CD8-positive, alpha-beta memory T cell (primary cell): ENCODE data around the gene LRRC4B. TPM values are rescaled to one million over a fixed set of nuclear protein-coding genes. Genes with fewer than 3 reads are reported as not detected.
A peak's percentile ranks its signal among the peaks of the same experiment; 100 is the strongest.

Experiments
- CTCF ChIA-PET: fragments of 350-600 bp; sonication (Branson Sonifier 250); formaldehyde crosslinking; loops from one replicate; lab custom pipeline; 2021; ENCODE audit warnings: antibody characterized with exemption; lab: Charles Lee
- POLR2A ChIA-PET: fragments of 350-600 bp; sonication (Branson Sonifier 250); formaldehyde crosslinking; loops from one replicate; lab custom pipeline; 2021; ENCODE audit warnings: antibody characterized with exemption; lab: Charles Lee
- DNase-seq, 5 donors: peaks; one replicate each; pipeline versions ENCODE4 v3.0.0 to v3.0.0-alpha.2; 2020 to 2022; ENCODE audit warnings: mixed read lengths in 1 of 5
- H3K27ac ChIP-seq: one replicate; pipeline ENCODE4 v1.7.0; 2013; ENCODE audit warnings: low read depth, mild to moderate bottlenecking, low read length, moderate library complexity
- H3K27me3 ChIP-seq: 2 replicates; pipeline ENCODE4 v1.7.0; 2013; ENCODE audit warnings: low read length, mild to moderate bottlenecking; ENCODE audit not compliant: insufficient read depth, poor library complexity, severe bottlenecking
- H3K36me3 ChIP-seq: 2 replicates; pipeline ENCODE4 v1.7.0; 2013; ENCODE audit warnings: mild to moderate bottlenecking, low read length, moderate library complexity; ENCODE audit not compliant: insufficient read depth
- H3K4me1 ChIP-seq: 2 replicates; pipeline ENCODE4 v1.7.0; 2013; ENCODE audit warnings: mild to moderate bottlenecking, low read length, moderate library complexity; ENCODE audit not compliant: insufficient read depth
- H3K4me3 ChIP-seq: 2 replicates; pipeline ENCODE4 v1.7.0; 2013; ENCODE audit warnings: mild to moderate bottlenecking, low read length
- H3K9me3 ChIP-seq: 2 replicates; pipeline ENCODE4 v1.7.0; 2013; ENCODE audit warnings: mild to moderate bottlenecking, low read length
- H3K27ac Mint-ChIP-seq, 8 donors: one replicate each; pipeline ENCODE4 v1.8.0; 2020 to 2021; ENCODE audit warnings: mixed read lengths in 8 of 8, mild to moderate bottlenecking in 6 of 8, inconsistent platforms in 3 of 8, moderate library complexity in 3 of 8
- H3K27me3 Mint-ChIP-seq, 2 donors: one replicate each; pipeline ENCODE4 v1.8.0; 2020 to 2021; ENCODE audit warnings: mixed read lengths in 2 of 2, mild to moderate bottlenecking in 1 of 2, moderate library complexity in 1 of 2
- H3K36me3 Mint-ChIP-seq, 3 donors: one replicate each; pipeline ENCODE4 v1.8.0; 2020 to 2021; ENCODE audit warnings: mixed read lengths in 3 of 3, inconsistent platforms in 1 of 3, mild to moderate bottlenecking in 1 of 3
- H3K4me1 Mint-ChIP-seq, 3 donors: one replicate each; pipeline ENCODE4 v1.8.0; 2020 to 2021; ENCODE audit warnings: mixed read lengths in 3 of 3, inconsistent platforms in 1 of 3, mild to moderate bottlenecking in 1 of 3
- H3K4me3 Mint-ChIP-seq, 7 donors: one replicate each; pipeline ENCODE4 v1.8.0; 2020 to 2021; ENCODE audit warnings: mixed read lengths in 7 of 7, mild to moderate bottlenecking in 6 of 7, moderate library complexity in 4 of 7, inconsistent platforms in 2 of 7
- H3K9me3 Mint-ChIP-seq, 5 donors: one replicate each; pipeline ENCODE4 v1.8.0; 2020 to 2022; ENCODE audit warnings: mixed read lengths in 5 of 5, mild to moderate bottlenecking in 3 of 5, moderate library complexity in 2 of 5, inconsistent platforms in 1 of 5
- polyA plus RNA-seq: library from polyadenylated mRNA; unstranded; fragments of 300-500 nt; fragmentation: Illumina TruSeq; gene quantifications from one replicate; pipeline ENCODE4 v1.2.3, GENCODE V29; 2021
- total RNA-seq, 2 experiments: library from RNA; stranded (reverse); gene quantifications; one replicate each; pipeline ENCODE4 v1.2.3, GENCODE V29; 2021

Gene LRRC4B
- total and polyA plus RNA-seq, 3 experiments from 2014 or later: not detected

GRCh38 chr19:50552540-50552939, 15.7 kb downstream of the LRRC4B start:
- ChIA-PET POLR2A (no interaction called here), CTCF (no interaction called here)
- Mint-ChIP-seq H3K4me1 (peaks cover 4 to 22% (median 8%) of the 10 kb centered on the region in 3 donors), H3K36me3 (no peaks in the 10 kb centered on the region), H3K27me3 (peaks cover 38 to 71% of the 10 kb centered on the region in 2 donors), H3K4me3 (no peak overlapping the region), H3K27ac (no peak overlapping the region), H3K9me3 (peaks cover 0 to 3% (median 0%) of the 10 kb centered on the region in 5 donors)
- DNase-seq: no peak
- H3K4me3 ChIP-seq: no peak overlapping the region
- no peaks in the 10 kb centered on the region for H3K36me3 ChIP-seq
- H3K27ac ChIP-seq: no peak overlapping the region
- H3K27me3 ChIP-seq: peaks cover 22% of the 10 kb centered on the region
- no peaks in the 10 kb centered on the region for H3K9me3 ChIP-seq
- peaks cover 8% of the 10 kb centered on the region for H3K4me1 ChIP-seq

- ChIA-PET CTCF (no interaction called here), POLR2A (no interaction called here)
- Mint-ChIP-seq H3K9me3 (peaks cover 0 to 3% (median 0%) of the 10 kb centered on the region in 5 donors), H3K4me3 (no peak overlapping the region), H3K36me3 (no peaks in the 10 kb centered on the region), H3K27me3 (peaks cover 32 to 69% of the 10 kb centered on the region in 2 donors), H3K4me1 (peaks cover 4 to 22% (median 8%) of the 10 kb centered on the region in 3 donors), H3K27ac (no peak overlapping the region)
- Histone ChIP-seq H3K4me3 (no peak overlapping the region), H3K9me3 (no peaks in the 10 kb centered on the region), H3K27me3 (peaks cover 22% of the 10 kb centered on the region), H3K4me1 (peaks cover 8% of the 10 kb centered on the region), H3K36me3 (no peaks in the 10 kb centered on the region), H3K27ac (no peak overlapping the region)
- no peak for DNase-seq
Observed at GRCh38 chr19:50551715-50552187, 16.5 kb downstream of the LRRC4B start.

- peaks cover 22% of the 10 kb centered on the region for H3K27me3 ChIP-seq
- no peak for DNase-seq
- Mint-ChIP-seq H3K27me3 (peaks cover 28 to 63% of the 10 kb centered on the region in 2 donors), H3K9me3 (peaks cover 0 to 3% (median 0%) of the 10 kb centered on the region in 5 donors), H3K4me1 (peaks cover 0 to 17% (median 4%) of the 10 kb centered on the region in 3 donors), H3K4me3 (no peak overlapping the region), H3K36me3 (no peaks in the 10 kb centered on the region), H3K27ac (peak overlapping the region in 1 of 8 donors; percentile 74)
- H3K4me1 ChIP-seq: peaks cover 4% of the 10 kb centered on the region
- no peaks in the 10 kb centered on the region for H3K36me3 ChIP-seq
- ChIA-PET CTCF (no interaction called here), POLR2A (no interaction called here)
- no peaks in the 10 kb centered on the region for H3K9me3 ChIP-seq
- H3K27ac ChIP-seq: no peak overlapping the region
- H3K4me3 ChIP-seq: no peak overlapping the region
Observed at GRCh38 chr19:50551034-50551714, 17.1 kb downstream of the LRRC4B start.

DNA sequence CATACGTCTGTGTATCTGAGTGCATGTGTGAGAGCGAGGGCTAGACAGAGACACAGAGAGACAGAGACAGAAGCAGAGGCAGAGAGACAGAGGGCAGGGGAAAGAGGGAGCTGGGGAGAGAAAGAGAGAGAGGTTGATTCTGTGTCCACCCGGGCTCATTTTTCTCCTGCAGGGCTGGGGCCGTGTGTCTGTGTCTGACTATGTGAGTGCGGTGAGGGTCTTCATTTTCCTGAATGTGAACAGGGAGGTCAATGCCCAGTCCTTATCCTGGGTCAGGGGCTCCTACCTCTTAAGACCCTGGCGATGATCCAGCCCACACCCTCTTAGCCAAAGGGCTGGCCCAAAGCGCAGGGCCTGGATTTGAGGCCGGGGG, 17.7 kb downstream of the LRRC4B start:
- Mint-ChIP-seq H3K36me3 (no peaks in the 10 kb centered on the region), H3K4me1 (peaks cover 0 to 11% (median 4%) of the 10 kb centered on the region in 3 donors), H3K27ac (peak overlapping the region in 1 of 8 donors; percentile 36), H3K9me3 (peaks cover 0 to 3% (median 0%) of the 10 kb centered on the region in 5 donors), H3K4me3 (no peak overlapping the region), H3K27me3 (peaks cover 25 to 59% of the 10 kb centered on the region in 2 donors)
- H3K4me3 ChIP-seq: no peak overlapping the region
- peaks cover 18% of the 10 kb centered on the region for H3K27me3 ChIP-seq
- CTCF ChIA-PET: no interaction called here
- no peaks in the 10 kb centered on the region for H3K9me3 ChIP-seq
- POLR2A ChIA-PET: no interaction called here
- H3K36me3 ChIP-seq: no peaks in the 10 kb centered on the region
- no peaks in the 10 kb centered on the region for H3K4me1 ChIP-seq
- no peak overlapping the region for H3K27ac ChIP-seq
- DNase-seq: no peak

DNA sequence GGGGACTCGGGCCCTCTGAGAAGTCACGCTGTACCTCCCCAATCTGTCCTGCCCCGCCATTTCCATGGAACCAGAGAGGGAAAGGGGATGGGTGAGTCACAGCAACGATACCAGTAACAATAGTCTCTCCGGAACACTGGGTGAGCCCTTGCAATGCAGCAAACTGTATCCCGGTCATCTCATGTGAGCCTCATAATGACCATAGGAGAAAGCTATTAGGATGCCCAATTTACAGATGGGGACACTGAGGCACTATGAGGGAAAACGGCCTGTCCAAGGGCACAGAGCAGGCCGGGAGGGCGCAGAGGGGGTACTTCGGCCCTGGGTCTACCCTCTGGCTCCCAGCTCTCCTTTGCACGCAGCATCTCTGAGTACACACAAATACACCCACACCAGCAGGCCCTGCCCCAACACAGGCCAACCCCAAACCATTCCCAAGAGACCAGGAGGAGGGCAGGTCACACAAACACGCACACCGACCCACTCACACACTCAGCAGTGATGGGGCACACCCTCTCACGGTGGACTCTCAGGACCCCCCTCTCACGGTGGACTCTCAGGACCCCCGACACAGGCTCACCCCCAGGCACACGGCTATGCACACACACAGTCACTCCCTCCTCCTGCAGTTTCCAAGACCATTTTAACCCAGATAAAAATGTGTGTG, 18.2 kb downstream of the LRRC4B start:
- Histone ChIP-seq H3K4me1 (no peaks in the 10 kb centered on the region), H3K27ac (no peak overlapping the region), H3K36me3 (no peaks in the 10 kb centered on the region), H3K4me3 (no peak overlapping the region), H3K27me3 (peaks cover 17% of the 10 kb centered on the region), H3K9me3 (no peaks in the 10 kb centered on the region)
- CTCF ChIA-PET: no interaction called here
- peaks cover 21 to 54% of the 10 kb centered on the region in 2 donors for H3K27me3 Mint-ChIP-seq
- H3K27ac Mint-ChIP-seq: peak overlapping the region in 1 of 8 donors; percentile 52
- POLR2A ChIA-PET: no interaction called here
- H3K4me1 Mint-ChIP-seq: peaks cover 0 to 6% (median 4%) of the 10 kb centered on the region in 3 donors
- no peak overlapping the region for H3K4me3 Mint-ChIP-seq
- no peaks in the 10 kb centered on the region for H3K36me3 Mint-ChIP-seq
- DNase-seq: no peak
- peaks cover 0 to 3% (median 0%) of the 10 kb centered on the region in 5 donors for H3K9me3 Mint-ChIP-seq

DNA sequence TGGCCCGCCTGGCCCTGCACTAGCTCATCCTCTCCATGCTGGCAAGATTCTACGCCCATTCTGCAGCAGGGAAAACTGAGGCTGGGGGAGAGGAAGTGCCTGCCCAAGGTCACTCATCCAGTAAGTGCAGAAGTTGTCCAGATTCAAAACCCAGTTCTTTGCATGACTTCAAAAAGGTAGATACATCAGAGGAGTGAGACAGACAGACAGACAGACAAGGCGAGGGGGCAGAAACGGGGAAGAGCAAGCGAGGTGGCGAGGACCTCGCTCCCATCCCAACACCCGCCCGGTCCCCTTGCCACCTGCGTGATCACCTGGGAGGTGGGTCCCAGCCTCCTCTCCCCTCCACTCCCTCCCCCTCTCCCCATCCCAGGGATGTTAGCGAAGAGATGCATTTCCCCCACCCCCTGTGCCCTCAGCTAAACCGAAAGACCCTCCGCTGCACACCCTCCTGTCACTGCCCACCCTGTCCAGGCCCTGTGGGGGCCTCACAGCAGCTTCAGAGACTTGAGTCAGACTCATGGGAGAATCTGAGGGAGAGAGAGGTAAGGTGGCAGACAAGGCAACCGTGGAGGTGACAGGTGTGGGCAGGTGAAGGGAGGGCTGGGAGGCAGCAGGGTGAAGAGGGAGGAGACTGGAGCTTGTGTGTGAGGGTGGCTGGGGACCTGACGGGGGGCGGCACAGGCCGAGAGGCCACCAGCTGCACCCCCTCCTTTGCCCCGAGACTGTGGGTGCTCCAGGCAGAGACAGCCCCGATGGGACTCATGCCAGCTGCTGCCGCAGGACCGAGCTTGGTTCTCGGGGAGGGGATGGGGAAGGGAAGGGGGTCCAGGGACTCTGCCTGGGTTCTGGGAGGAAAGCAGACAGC, 18.9 kb downstream of the LRRC4B start:
- CTCF ChIA-PET: no interaction called here
- no peak for DNase-seq

DNA sequence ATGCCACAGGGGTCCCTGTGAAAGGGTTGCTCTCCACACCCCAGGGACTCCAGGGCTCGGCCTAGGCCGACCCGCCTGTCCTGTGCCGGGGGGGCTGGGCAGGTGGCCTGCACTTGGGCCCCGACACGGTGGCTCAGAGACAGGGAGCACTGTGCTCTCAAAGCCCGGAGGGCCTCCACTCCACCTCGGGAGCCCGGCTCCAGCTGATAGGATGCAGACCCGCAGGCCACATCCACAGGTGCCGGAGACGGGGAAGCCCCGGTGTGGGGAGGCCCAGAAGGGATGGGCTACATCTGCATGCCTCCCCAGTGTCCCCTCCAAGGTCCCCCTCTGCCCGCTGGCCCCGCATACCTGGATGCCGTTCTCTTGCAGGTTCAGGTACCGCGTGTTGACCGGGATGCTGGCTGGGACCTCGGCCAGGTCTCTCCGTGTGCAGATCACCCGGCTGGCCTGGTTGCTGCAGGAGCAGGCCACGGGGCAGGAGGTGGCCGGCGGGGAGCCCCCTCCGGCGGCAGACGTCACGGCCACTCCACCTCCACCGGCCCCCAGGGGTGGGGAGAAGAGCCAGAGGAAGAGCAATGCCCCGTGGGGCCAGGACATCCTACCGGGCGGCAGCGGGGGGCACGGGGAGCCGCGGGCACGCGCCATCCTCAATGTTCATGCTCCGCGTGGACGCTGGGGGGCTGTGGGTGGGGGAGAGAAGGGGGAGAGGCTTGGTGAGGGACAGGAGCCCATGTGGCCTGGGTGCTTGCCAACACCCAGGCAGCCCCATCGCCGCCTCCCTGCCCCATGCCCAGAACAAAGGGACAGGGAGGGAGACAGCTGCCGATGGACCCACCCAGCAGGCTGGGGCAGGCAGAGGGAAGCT, 19.8 kb downstream of the LRRC4B start:
- ChIA-PET CTCF (interaction anchor here (1.4 kb wide), 1 partner anchor 8 kb away, joined by 6 read pairs; no protein-coding TSS in a partner anchor), POLR2A (no interaction called here)
- H3K4me3 Mint-ChIP-seq: no peak overlapping the region
- Histone ChIP-seq H3K4me3 (no peak overlapping the region), H3K9me3 (no peaks in the 10 kb centered on the region), H3K36me3 (no peaks in the 10 kb centered on the region), H3K27ac (no peak overlapping the region), H3K4me1 (no peaks in the 10 kb centered on the region), H3K27me3 (peaks cover 5% of the 10 kb centered on the region)
- peaks cover 0 to 3% (median 0%) of the 10 kb centered on the region in 5 donors for H3K9me3 Mint-ChIP-seq
- H3K4me1 Mint-ChIP-seq: peaks cover 0 to 6% (median 4%) of the 10 kb centered on the region in 3 donors
- H3K27me3 Mint-ChIP-seq: peaks cover 15 to 41% of the 10 kb centered on the region in 2 donors
- no peak for DNase-seq
- H3K36me3 Mint-ChIP-seq: no peaks in the 10 kb centered on the region
- H3K27ac Mint-ChIP-seq: no peak overlapping the region

More for the DNA sequence above, 18.9 kb downstream of the LRRC4B start:
- Histone ChIP-seq H3K9me3 (no peaks in the 10 kb centered on the region), H3K36me3 (no peaks in the 10 kb centered on the region), H3K27ac (no peak overlapping the region), H3K4me1 (no peaks in the 10 kb centered on the region), H3K4me3 (no peak overlapping the region), H3K27me3 (peaks cover 9% of the 10 kb centered on the region)
- Mint-ChIP-seq H3K36me3 (no peaks in the 10 kb centered on the region), H3K4me1 (peaks cover 0 to 6% (median 4%) of the 10 kb centered on the region in 3 donors), H3K9me3 (peaks cover 0 to 3% (median 0%) of the 10 kb centered on the region in 5 donors), H3K4me3 (no peak overlapping the region), H3K27ac (no peak overlapping the region), H3K27me3 (peaks cover 18 to 48% of the 10 kb centered on the region in 2 donors)
- POLR2A ChIA-PET: no interaction called here
